HS-27A (cell line): ENCODE data around the gene PARVB.

Experiments used
- DNase-seq: peaks from one replicate; pipeline ENCODE4 v3.0.0-alpha.2; 2012; ENCODE audit warnings: low read depth, missing footprints

Gene PARVB

GRCh38 chr22:44185237-44186120 lies 161.4 kb downstream of the PARVB start:
- no peak for DNase-seq

GRCh38 chr22:44186121-44186510 lies 162.0 kb downstream of the PARVB start:
- no peak for DNase-seq

- DNase-seq = no peak
Observed at GRCh38 chr22:44186737-44187136, 162.6 kb downstream of the PARVB start.

GRCh38 chr22:44187652-44188230 lies 163.6 kb downstream of the PARVB start:
- no peak for DNase-seq

GRCh38 chr22:44188316-44188715 lies 164.2 kb downstream of the PARVB start:
- DNase-seq = no peak

GRCh38 chr22:44188986-44189630 lies 165.0 kb downstream of the PARVB start:
- DNase-seq = no peak

- DNase-seq = no peak
Observed at GRCh38 chr22:44190381-44190976, 166.4 kb downstream of the PARVB start.

- DNase-seq = no peak
Observed at GRCh38 chr22:44191036-44191454, 166.9 kb downstream of the PARVB start.

GRCh38 chr22:44192098-44192815 lies 168.2 kb downstream of the PARVB start:
- DNase-seq = no peak

GRCh38 chr22:44192816-44193534 lies 168.9 kb downstream of the PARVB start:
- no peak for DNase-seq

GRCh38 chr22:44193535-44193891 lies 169.4 kb downstream of the PARVB start:
- no peak for DNase-seq

GRCh38 chr22:44194569-44194968 lies 170.5 kb downstream of the PARVB start:
- no peak for DNase-seq

- no peak for DNase-seq
Observed at GRCh38 chr22:44195189-44195871, 171.2 kb downstream of the PARVB start.

- no peak for DNase-seq
Observed at GRCh38 chr22:44196241-44196640, 172.1 kb downstream of the PARVB start.

- DNase-seq = no peak
Observed at GRCh38 chr22:44196731-44197131, 172.6 kb downstream of the PARVB start.

GRCh38 chr22:44197271-44197670 lies 173.2 kb downstream of the PARVB start:
- no peak for DNase-seq

GRCh38 chr22:44199164-44199563 lies 175.1 kb downstream of the PARVB start:
- no peak for DNase-seq

- no peak for DNase-seq
Observed at GRCh38 chr22:44199866-44200265, 175.8 kb downstream of the PARVB start.

GRCh38 chr22:44200451-44200850 lies 176.3 kb downstream of the PARVB start:
- DNase-seq = no peak

GRCh38 chr22:44200855-44201550 lies 176.9 kb downstream of the PARVB start:
- no peak for DNase-seq
